Transverse colon (tissue), 3 donors: ENCODE measurements around the gene KSR1.

Experiments used
- CTCF ChIP-seq, 5 experiments: fragments of 200-600 bp in 3 of 5; fragments of 450-650 bp in 2 of 5; sonication (generic) in 3 of 5; IDR thresholded peaks; 1 replicate in 2 of 5; 2 replicates in 3 of 5; pipeline ENCODE4 v1.5.1; 2016 to 2017; ENCODE audit warnings: antibody characterized with exemption in 5 of 5, inconsistent platforms in 3 of 5, mild to moderate bottlenecking in 2 of 5, moderate library complexity in 1 of 5
- EP300 ChIP-seq: sonication (generic); formaldehyde crosslinking; IDR thresholded peaks from one replicate; pipeline ENCODE4 v1.6.1; 2017; ENCODE audit warnings: antibody characterized with exemption, low read depth

- TF ChIP-seq CTCF (IDR thresholded peaks at IDR 0.05) (no peak), EP300 (no peak)
Measured at GRCh38 chr17:27457360-27457715, 1.1 kb downstream of the KSR1 start.
